Activated effector memory CD4-positive, alpha-beta T cell treated with anti-CD3 and anti-CD28 coated beads, Interleukin-2, amount 50 U/mL, for 16 hours (primary cell): ENCODE results near the gene NOX5.

Experiments
- DNase-seq: peaks from one replicate; pipeline ENCODE4 v3.0.0-alpha.2; 2020

Gene NOX5

GRCh38 chr15:69107025-69107620 lies 92.6 kb downstream of the NOX5 start:
- DNase-seq: no peak
